Sigmoid colon (tissue), 7 donors: ENCODE results near the gene DNAH7. TPM values are rescaled to one million over a fixed set of nuclear protein-coding genes. Genes with fewer than 3 reads are reported as not detected.

Experiments used
- DNase-seq: peaks from one replicate; pipeline ENCODE4 v3.0.0-alpha.2; 2019
- H3K27ac ChIP-seq, 4 donors: fragments of 200-600 bp; sonication (generic); one replicate each; pipeline ENCODE4 v1.5.1; 2016 to 2019; ENCODE audit warnings: mild to moderate bottlenecking in 1 of 4
- H3K27me3 ChIP-seq, 3 donors: fragments of 200-600 bp; sonication (generic); one replicate each; pipeline ENCODE4 v1.5.1; 2019; ENCODE audit warnings: mild to moderate bottlenecking in 1 of 3
- H3K36me3 ChIP-seq, 4 donors: fragments of 200-600 bp; sonication (generic); one replicate each; pipeline ENCODE4 v1.5.1; 2016 to 2019
- H3K4me1 ChIP-seq, 4 donors: fragments of 200-600 bp; sonication (generic); one replicate each; pipeline ENCODE4 v1.5.1; 2017 to 2019
- H3K4me3 ChIP-seq, 4 donors: fragments of 200-600 bp; sonication (generic); one replicate each; pipeline ENCODE4 v1.5.1; 2017 to 2019; ENCODE audit warnings: mild to moderate bottlenecking in 2 of 4, moderate library complexity in 1 of 4
- H3K9me3 ChIP-seq, 4 donors: fragments of 200-600 bp in 3 of 4; sonication (generic) in 3 of 4; one replicate each; pipeline versions ENCODE4 v1.5.1 to v1.6.1; 2013 to 2019
- EP300 ChIP-seq, 4 donors: sonication (generic); formaldehyde crosslinking; IDR thresholded peaks; one replicate each; pipeline ENCODE4 v1.6.1; 2017; ENCODE audit warnings: antibody characterized with exemption in 4 of 4
- POLR2A ChIP-seq, 2 donors: fragments of 450-650 bp; IDR thresholded peaks; one replicate each; pipeline ENCODE4 v1.6.1; 2016; ENCODE audit warnings: antibody characterized with exemption in 2 of 2, mild to moderate bottlenecking in 2 of 2, moderate library complexity in 2 of 2
- POLR2AphosphoS5 ChIP-seq, 4 donors: sonication (generic); formaldehyde crosslinking; IDR thresholded peaks; one replicate each; pipeline ENCODE4 v1.6.1; 2017; ENCODE audit warnings: antibody characterized with exemption in 4 of 4
- WGBS, 2 donors: extraction: QIAGEN DNeasy Blood & Tissue Kit; methylation state at CpG; one replicate each; pipeline ENCODE4 v1.1.7; 2013; 5-methylcytosine and 5-hydroxymethylcytosine counted together
- intact Hi-C: fragments of 100-400 bp; cut with DNase I; formaldehyde crosslinking; loops from one replicate; pipeline ENCODE4 v1.15.1; 2023
- polyA plus RNA-seq, 3 donors: library from polyadenylated mRNA; stranded (reverse); fragments of 200-250 nt; gene quantifications; one replicate each; pipeline ENCODE4 v1.2.3, GENCODE V29; 2013
- total RNA-seq, 4 donors: library from RNA; depleted of rRNA; stranded (reverse); fragments of >200 nt; gene quantifications; one replicate each; pipeline ENCODE4 v1.1.0, GENCODE V29; 2016
- TF ChIP-seq, protein P1 (sequence below), 4 experiments: fragments of 450-650 bp in 3 of 4; fragments of 200-600 bp in 1 of 4; IDR thresholded peaks; one replicate each; pipeline ENCODE4 v1.5.1; 2016 to 2019; ENCODE audit warnings: antibody characterized with exemption in 4 of 4, mild to moderate bottlenecking in 3 of 4, moderate library complexity in 2 of 4
- donor health status: healthy with polysubstance abuse.
- donor health status: Bipolar disorder and iron deficiency.
- donor health status: healthy.

The DNAH7 gene
- total and polyA plus RNA-seq, 7 donors, result 0.36 to 1.9 (median 0.99) TPM

DNA sequence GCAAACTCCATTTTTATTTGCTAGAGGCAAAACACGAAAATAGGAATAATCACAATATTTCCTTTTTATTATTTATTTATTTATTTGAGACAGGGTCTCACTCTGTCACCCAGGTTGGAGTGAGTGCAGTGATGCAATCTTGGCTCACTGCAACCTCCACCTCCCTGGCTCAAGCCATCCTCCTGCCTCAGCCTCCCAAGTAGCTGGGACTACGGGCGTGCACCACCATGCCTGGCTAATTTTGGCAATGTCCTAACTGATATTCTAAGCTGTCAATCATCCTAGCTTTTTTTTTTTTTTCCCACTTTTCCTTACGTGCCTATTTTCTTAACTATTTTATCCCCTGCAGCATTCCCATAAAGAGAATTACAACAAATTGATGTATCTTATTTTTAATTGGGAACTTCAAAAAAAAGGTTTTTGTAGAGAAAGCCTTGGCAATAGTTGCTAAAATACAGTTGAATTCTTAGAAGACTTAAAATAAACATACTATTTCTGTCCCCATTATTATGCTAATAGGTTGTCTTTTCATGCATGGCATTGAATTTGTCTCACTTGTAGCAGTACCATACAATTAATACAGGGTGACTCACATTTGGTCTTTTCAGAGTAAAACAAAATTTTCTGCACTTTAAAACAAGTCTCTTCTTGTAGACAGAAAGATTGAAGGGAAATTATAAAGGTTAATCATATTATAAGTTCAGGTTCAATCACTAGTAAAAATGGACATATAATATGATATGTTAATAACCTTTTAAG is 258.1 kb downstream of the DNAH7 start:
- WGBS, 2 donors, result 88 to 89% methylated on average over 4 of the region's 4 CpGs
- Histone ChIP-seq H3K4me1 (no peaks in the 10 kb centered on the region), H3K36me3 (no peaks in the 10 kb centered on the region), H3K4me3 (no peak overlapping the region), H3K27ac (no peak overlapping the region), H3K9me3 (no peaks in the 10 kb centered on the region), H3K27me3 (no peaks in the 10 kb centered on the region)
- intact Hi-C loops, result no loop called here
- no peak for DNase-seq
- TF ChIP-seq EP300 (IDR thresholded peaks at IDR 0.05) (no peak), POLR2A (IDR thresholded peaks at IDR 0.05) (no peak), POLR2AphosphoS5 (IDR thresholded peaks at IDR 0.05) (no peak)
- TF ChIP-seq, protein P1, sequence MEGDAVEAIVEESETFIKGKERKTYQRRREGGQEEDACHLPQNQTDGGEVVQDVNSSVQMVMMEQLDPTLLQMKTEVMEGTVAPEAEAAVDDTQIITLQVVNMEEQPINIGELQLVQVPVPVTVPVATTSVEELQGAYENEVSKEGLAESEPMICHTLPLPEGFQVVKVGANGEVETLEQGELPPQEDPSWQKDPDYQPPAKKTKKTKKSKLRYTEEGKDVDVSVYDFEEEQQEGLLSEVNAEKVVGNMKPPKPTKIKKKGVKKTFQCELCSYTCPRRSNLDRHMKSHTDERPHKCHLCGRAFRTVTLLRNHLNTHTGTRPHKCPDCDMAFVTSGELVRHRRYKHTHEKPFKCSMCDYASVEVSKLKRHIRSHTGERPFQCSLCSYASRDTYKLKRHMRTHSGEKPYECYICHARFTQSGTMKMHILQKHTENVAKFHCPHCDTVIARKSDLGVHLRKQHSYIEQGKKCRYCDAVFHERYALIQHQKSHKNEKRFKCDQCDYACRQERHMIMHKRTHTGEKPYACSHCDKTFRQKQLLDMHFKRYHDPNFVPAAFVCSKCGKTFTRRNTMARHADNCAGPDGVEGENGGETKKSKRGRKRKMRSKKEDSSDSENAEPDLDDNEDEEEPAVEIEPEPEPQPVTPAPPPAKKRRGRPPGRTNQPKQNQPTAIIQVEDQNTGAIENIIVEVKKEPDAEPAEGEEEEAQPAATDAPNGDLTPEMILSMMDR (IDR thresholded peaks at IDR 0.05), result no peak

DNA sequence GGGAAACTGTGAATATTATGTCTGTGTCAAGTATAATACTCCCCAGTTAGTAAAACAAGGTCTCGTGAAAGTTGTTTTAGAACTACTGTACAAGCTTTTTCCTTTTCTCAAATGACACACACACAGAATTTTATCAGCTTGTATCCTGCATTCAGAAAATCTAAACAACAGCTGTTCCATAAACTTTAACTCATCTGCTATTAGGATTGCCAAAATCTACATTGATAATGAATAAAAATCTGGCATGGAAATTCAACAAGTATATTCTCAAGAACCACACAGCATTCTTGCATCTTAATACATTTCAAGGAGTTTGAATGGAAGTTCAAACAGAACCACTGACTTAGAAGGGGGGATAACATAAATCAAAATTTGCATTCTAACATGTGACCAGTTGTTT is 260.4 kb downstream of the DNAH7 start:
- H3K27ac ChIP-seq, result no peak overlapping the region
- DNase-seq, result no peak
- no peaks in the 10 kb centered on the region for H3K27me3 ChIP-seq
- H3K4me3 ChIP-seq, result no peak overlapping the region
- TF ChIP-seq POLR2A (IDR thresholded peaks at IDR 0.05), result no peak
- TF ChIP-seq POLR2AphosphoS5 (IDR thresholded peaks at IDR 0.05), result no peak
- no peak for TF ChIP-seq EP300 (IDR thresholded peaks at IDR 0.05)
- TF ChIP-seq, protein P1 (IDR thresholded peaks at IDR 0.05), result no peak
- no peaks in the 10 kb centered on the region for H3K36me3 ChIP-seq
- 81 to 82% methylated on average over 1 of the region's 1 CpG for WGBS, 2 donors
- H3K9me3 ChIP-seq, result no peaks in the 10 kb centered on the region
- intact Hi-C loops, result no loop called here
- H3K4me1 ChIP-seq, result no peaks in the 10 kb centered on the region

DNA sequence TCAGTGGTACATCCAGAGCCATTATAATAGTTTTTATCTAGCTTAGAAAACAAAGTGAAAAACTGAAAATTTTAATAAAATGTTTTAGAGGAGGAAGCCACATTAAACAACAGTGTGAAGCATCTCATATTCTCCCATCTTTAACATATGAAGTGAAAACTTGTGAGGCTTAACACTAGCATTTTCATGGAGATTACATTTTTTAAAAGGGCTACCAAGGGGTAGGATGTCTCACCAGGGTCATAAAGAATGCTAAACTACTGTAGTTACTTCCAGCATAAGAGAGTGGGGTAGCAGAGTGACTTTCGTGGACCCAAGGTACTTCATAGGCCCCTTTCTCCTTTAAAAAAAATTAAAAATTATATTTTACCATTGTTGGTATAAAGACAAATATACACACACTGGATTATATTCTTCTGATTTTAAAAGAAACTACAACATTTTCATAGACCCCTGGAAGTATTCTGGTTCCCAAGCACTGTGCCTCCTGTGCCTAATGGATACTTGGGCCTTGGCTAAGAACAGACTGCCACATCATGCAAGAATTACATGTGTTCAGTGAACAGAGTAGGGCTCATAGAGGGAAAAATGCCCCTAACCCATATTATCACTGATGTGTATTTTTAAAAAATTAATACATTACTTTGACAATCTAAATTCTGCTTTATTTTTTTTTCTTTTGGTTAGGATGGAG is 263.2 kb downstream of the DNAH7 start:
- no peaks in the 10 kb centered on the region for H3K27me3 ChIP-seq
- H3K4me3 ChIP-seq, result no peak overlapping the region
- H3K36me3 ChIP-seq, result no peaks in the 10 kb centered on the region
- intact Hi-C loops, result no loop called here
- TF ChIP-seq, protein P1 (IDR thresholded peaks at IDR 0.05), result no peak
- TF ChIP-seq EP300 (IDR thresholded peaks at IDR 0.05) (no peak), POLR2AphosphoS5 (IDR thresholded peaks at IDR 0.05) (no peak), POLR2A (IDR thresholded peaks at IDR 0.05) (no peak)
- no peaks in the 10 kb centered on the region for H3K4me1 ChIP-seq
- no peak for DNase-seq
- WGBS, 2 donors, result 94% methylated on average over 1 of the region's 1 CpG
- H3K9me3 ChIP-seq, result no peaks in the 10 kb centered on the region
- H3K27ac ChIP-seq, result no peak overlapping the region

DNA sequence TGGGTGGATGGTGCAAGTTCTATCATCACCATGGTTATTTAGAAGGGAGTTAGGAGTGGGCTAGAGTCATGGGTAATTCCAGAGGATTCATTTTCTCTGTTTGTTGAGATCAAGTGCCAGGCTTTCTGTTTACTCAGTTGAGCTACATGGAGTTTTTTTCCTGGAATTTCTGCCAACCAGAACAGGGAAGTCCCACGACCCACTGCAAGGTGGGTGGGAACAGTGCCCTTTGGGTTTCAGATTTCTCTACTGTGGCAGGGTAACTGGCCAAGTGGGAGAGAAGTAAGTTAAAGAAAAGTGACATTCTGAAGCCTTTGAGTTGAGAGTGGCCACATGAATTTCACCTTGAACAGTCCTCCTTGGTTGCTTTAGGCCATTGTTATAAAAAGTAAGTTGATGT is 272.8 kb downstream of the DNAH7 start:
- 13 to 52% methylated on average over 1 of the region's 1 CpG for WGBS, 2 donors

More for the DNA sequence above, 272.8 kb downstream of the DNAH7 start:
- no peak overlapping the region for H3K27ac ChIP-seq
- intact Hi-C loops, result no loop called here
- TF ChIP-seq POLR2AphosphoS5 (IDR thresholded peaks at IDR 0.05), result no peak
- TF ChIP-seq POLR2A (IDR thresholded peaks at IDR 0.05), result no peak
- TF ChIP-seq, protein P1 (IDR thresholded peaks at IDR 0.05), result no peak
- no peak for TF ChIP-seq EP300 (IDR thresholded peaks at IDR 0.05)
- no peak overlapping the region for H3K4me3 ChIP-seq
- no peaks in the 10 kb centered on the region for H3K27me3 ChIP-seq
- DNase-seq, result no peak
- peaks cover 0 to 2% (median 0%) of the 10 kb centered on the region in 4 donors for H3K4me1 ChIP-seq
- H3K36me3 ChIP-seq, result no peaks in the 10 kb centered on the region
- H3K9me3 ChIP-seq, result no peaks in the 10 kb centered on the region
